ENCODE results near the gene FBLN1. TPM values are rescaled to one million over a fixed set of nuclear protein-coding genes. Genes with fewer than 3 reads are reported as not detected.

Gene FBLN1
- total and polyA plus RNA-seq, 2 donors (not counting 3 experiments of a cell fraction or from before 2014, with no cell fraction given): 1.2 to 4.0 TPM

DNA sequence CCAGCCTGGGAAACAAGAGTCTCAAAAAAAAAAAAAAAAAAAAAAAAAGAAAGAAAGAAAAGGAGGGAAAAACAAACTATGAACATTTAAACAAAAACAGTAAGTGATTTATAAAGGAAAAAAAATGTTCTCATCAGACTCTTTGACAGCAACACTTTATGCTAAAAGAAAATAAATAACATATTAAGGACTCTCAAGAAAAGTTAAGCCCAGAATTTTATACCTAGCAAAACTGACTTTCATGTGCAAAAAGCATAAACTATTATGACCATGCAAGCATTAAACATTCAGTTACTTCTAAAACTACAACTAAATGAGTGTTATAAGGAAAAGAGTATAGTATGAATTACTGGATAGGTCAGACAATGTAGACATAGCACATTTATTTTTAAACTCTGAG is 68.4 kb downstream of the FBLN1 start:
- dilution Hi-C loops (cut with MboI; ENCODE audit: extremely low pct_ligation_motif_present, low sequenced_read_pairs) (no loop called here), intact Hi-C loops (cut with micrococcal nuclease) (no loop called here)
- Histone ChIP-seq H3K36me3 (ENCODE audit: control insufficient read depth in 2 of 2, extremely low read depth in 1 of 2, insufficient read depth in 2 of 2, low read length in 2 of 2) (no peaks in the 10 kb centered on the region), H3K4me2 (ENCODE audit: insufficient read depth, low read length) (no peak overlapping the region), H3K79me2 (ENCODE audit: control insufficient read depth, insufficient read depth, low read length) (no peaks in the 10 kb centered on the region), H3K9me1 (replicated peaks; ENCODE audit: control insufficient read depth, extremely low read depth, insufficient read depth, low read length) (no peaks in the 10 kb centered on the region), H3K4me1 (ENCODE audit: control insufficient read depth, extremely low read depth, insufficient read depth, low read length) (no peaks in the 10 kb centered on the region), H3K9me3 (replicated peaks; ENCODE audit: control insufficient read depth, insufficient read depth, low read length) (no peaks in the 10 kb centered on the region), H3K9ac (replicated peaks; ENCODE audit: extremely low read depth, insufficient read depth, low read length) (no peak overlapping the region), H4K20me1 (replicated peaks; ENCODE audit: control insufficient read depth, extremely low read depth, insufficient read depth, low read length) (no peaks in the 10 kb centered on the region), H3K4me3 (replicated peaks in 1 of 3; ENCODE audit: insufficient read depth in 1 of 3, low read depth in 1 of 3, low read length in 3 of 3) (no peak overlapping the region), H3K27ac (ENCODE audit: insufficient read depth, low read depth, low read length) (no peak overlapping the region), H3K27me3 (ENCODE audit: control insufficient read depth in 2 of 2, insufficient read depth in 2 of 2, low read length in 2 of 2) (peaks cover 0 to 7% of the 10 kb centered on the region in 2 experiments), H2AFZ (ENCODE audit: low read depth, low read length) (no peak overlapping the region)
- no TSS peak for BruUV-seq (replicated peaks)
- no peak for TF ChIP-seq JUN (IDR thresholded peaks at IDR 0.05; ENCODE audit: borderline replicate concordance, insufficient read depth, insufficient read length, low read depth)
- TF ChIP-seq MYC (IDR thresholded peaks at IDR 0.05; ENCODE audit: low read depth, low read length): no peak
- no peak for TF ChIP-seq EZH2 (IDR thresholded peaks at IDR 0.05; ENCODE audit: borderline replicate concordance, low read depth, low read length, severe bottlenecking)
- TF ChIP-seq, protein P1, sequence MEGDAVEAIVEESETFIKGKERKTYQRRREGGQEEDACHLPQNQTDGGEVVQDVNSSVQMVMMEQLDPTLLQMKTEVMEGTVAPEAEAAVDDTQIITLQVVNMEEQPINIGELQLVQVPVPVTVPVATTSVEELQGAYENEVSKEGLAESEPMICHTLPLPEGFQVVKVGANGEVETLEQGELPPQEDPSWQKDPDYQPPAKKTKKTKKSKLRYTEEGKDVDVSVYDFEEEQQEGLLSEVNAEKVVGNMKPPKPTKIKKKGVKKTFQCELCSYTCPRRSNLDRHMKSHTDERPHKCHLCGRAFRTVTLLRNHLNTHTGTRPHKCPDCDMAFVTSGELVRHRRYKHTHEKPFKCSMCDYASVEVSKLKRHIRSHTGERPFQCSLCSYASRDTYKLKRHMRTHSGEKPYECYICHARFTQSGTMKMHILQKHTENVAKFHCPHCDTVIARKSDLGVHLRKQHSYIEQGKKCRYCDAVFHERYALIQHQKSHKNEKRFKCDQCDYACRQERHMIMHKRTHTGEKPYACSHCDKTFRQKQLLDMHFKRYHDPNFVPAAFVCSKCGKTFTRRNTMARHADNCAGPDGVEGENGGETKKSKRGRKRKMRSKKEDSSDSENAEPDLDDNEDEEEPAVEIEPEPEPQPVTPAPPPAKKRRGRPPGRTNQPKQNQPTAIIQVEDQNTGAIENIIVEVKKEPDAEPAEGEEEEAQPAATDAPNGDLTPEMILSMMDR (IDR thresholded peaks at IDR 0.05; ENCODE audit: extremely low read depth in 1 of 2, insufficient read depth in 1 of 2, low read depth in 1 of 2, low read length in 2 of 2): no peak
- no peak for TF ChIP-seq POLR2AphosphoS5 (IDR thresholded peaks at IDR 0.05; ENCODE audit: insufficient read depth, low read depth, low read length)
- TF ChIP-seq POLR2A (IDR thresholded peaks at IDR 0.05; ENCODE audit: low read depth, low read length): no peak
- TF ChIP-seq, protein P2, sequence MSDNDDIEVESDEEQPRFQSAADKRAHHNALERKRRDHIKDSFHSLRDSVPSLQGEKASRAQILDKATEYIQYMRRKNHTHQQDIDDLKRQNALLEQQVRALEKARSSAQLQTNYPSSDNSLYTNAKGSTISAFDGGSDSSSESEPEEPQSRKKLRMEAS (IDR thresholded peaks at IDR 0.05; ENCODE audit: insufficient read depth, insufficient read length): no peak
- no peak for TF ChIP-seq GATA2 (IDR thresholded peaks at IDR 0.05; ENCODE audit: insufficient read depth, insufficient read length, low read depth, low read length)
- TF ChIP-seq FOS (IDR thresholded peaks at IDR 0.05; ENCODE audit: borderline replicate concordance, insufficient read depth, low read length): no peak
- no peak for DNase-seq (ENCODE audit: low read depth, low spot score)
- ChIA-PET POLR2A (no interaction called here), CTCF (no interaction called here)
- no peak for FAIRE-seq

Data from endothelial cell of umbilical vein (primary cell).